BLaER1 treated with 17β-estradiol and CSF1 and Interleukin-3, amounts not matched to agents 10 nM and 100 nM (cell line): ENCODE measurements around the gene ANKIB1.
"Not testable (repeated sequence)": the region's sequence is repeated elsewhere in the genome, so short reads cannot be mapped to it uniquely, and the experiment has no call there.

Source experiments
- H3K27ac ChIP-seq, 11 experiments: shearing (Covaris generic); formaldehyde crosslinking; 2 replicates each; pipeline ENCODE4 v1.8.1; 2022
- H3K27me3 ChIP-seq, 11 experiments: shearing (Covaris generic); formaldehyde crosslinking; 2 replicates each; pipeline ENCODE4 v1.8.1; 2022
- H3K36me3 ChIP-seq, 11 experiments: shearing (Covaris generic); formaldehyde crosslinking; 2 replicates each; pipeline ENCODE4 v1.8.1; 2022
- H3K4me1 ChIP-seq, 10 experiments: shearing (Covaris generic); formaldehyde crosslinking; 2 replicates each; pipeline ENCODE4 v1.8.1; 2022
- H3K4me2 ChIP-seq, 11 experiments: shearing (Covaris generic); formaldehyde crosslinking; 2 replicates each; pipeline ENCODE4 v1.8.1; 2022
- H3K4me3 ChIP-seq, 10 experiments: shearing (Covaris generic); formaldehyde crosslinking; 2 replicates each; pipeline ENCODE4 v1.8.1; 2022
- H3K9ac ChIP-seq, 11 experiments: shearing (Covaris generic); formaldehyde crosslinking; 2 replicates each; pipeline ENCODE4 v1.8.1; 2022
- H3K9me3 ChIP-seq, 11 experiments: shearing (Covaris generic); formaldehyde crosslinking; replicated peaks in 1 of 11; 2 replicates each; pipeline ENCODE4 v1.8.1; 2022
- H4K20me1 ChIP-seq, 11 experiments: shearing (Covaris generic); formaldehyde crosslinking; 2 replicates each; pipeline ENCODE4 v1.8.1; 2022
- Cebpa-rat ChIP-seq, 11 experiments: shearing (Covaris generic); IDR thresholded peaks; 2 replicates each; pipeline ENCODE4 v1.8.1; 2022

The ANKIB1 gene

DNA sequence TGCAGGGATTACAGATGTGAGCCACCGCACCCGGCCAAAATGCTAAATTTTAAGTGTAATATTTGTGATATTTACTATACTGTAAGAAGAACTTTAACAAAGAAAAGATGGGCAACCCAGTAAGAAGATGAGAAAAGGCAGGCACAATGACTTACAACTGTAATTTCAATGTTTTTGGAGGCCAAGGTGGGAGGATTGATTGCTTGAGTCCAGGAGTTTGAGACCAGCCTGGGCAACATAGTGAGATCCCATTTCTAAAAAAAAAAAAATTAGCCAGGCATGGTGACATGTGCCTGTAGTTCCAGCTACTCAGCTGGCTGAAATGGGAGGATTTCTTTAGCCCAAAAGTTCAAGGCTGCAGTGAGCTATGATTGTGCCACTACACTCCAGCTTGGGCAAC, 189.8 kb downstream of the ANKIB1 start:
- H3K27ac ChIP-seq, result no peak overlapping the region
- no peak overlapping the region for H3K9ac ChIP-seq
- no peak overlapping the region for H3K4me3 ChIP-seq
- H3K36me3 ChIP-seq, result no peaks in the 10 kb centered on the region
- no peaks in the 10 kb centered on the region for H3K9me3 ChIP-seq
- no peak for TF ChIP-seq Cebpa-rat (IDR thresholded peaks at IDR 0.05)
- no peaks in the 10 kb centered on the region for H4K20me1 ChIP-seq
- H3K27me3 ChIP-seq, result no peaks in the 10 kb centered on the region
- H3K4me2 ChIP-seq, result no peak overlapping the region
- no peaks in the 10 kb centered on the region; a peak in 1 of 20 replicates for H3K4me1 ChIP-seq

- H3K27ac ChIP-seq, result no peak overlapping the region
- H3K36me3 ChIP-seq, result no peaks in the 10 kb centered on the region
- peaks cover 0 to 1% (median 0%) of the 10 kb centered on the region in 11 experiments; a peak in 3 of 22 replicates for H3K9me3 ChIP-seq
- H3K4me3 ChIP-seq, result no peak overlapping the region
- H3K4me2 ChIP-seq, result no peak overlapping the region
- no peak overlapping the region for H3K9ac ChIP-seq
- no peak for TF ChIP-seq Cebpa-rat (IDR thresholded peaks at IDR 0.05)
- H3K27me3 ChIP-seq, result no peaks in the 10 kb centered on the region
- no peaks in the 10 kb centered on the region for H4K20me1 ChIP-seq
- H3K4me1 ChIP-seq, result no peaks in the 10 kb centered on the region; a peak in 1 of 20 replicates
These were observed 191.1 kb downstream of the ANKIB1 start for GRCh38 chr7:92436612-92437445.

DNA sequence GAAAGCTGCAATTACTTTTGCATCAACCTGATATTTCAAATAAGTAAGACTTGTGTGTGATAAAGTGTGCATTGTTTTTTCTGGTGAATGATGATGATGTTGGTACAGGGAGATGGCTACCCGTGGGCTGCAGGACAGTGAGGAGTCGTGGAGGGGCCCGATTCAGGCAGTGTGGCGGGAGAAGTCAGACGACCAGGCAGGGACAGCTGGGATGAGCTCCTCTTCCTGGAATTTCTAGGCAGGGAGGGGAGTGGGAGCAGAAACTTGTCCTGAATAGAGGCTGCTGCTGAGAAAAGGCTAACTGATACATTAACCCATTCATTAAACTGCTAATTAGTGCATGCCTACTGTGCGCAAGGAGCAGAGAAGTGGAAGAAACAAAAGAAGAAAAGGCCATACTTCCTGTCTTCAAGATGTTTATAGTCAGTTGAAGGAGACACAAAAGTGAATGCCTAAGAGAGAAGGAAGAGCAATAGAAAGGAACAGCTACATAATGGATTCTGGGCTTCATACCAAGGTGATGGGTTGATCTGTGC, 192.2 kb downstream of the ANKIB1 start:
- Histone ChIP-seq H4K20me1 (no peaks in the 10 kb centered on the region), H3K27ac (no peak overlapping the region), H3K9ac (no peak overlapping the region), H3K9me3 (peaks cover 4 to 13% (median 12%) of the 10 kb centered on the region in 11 experiments; a peak in 18 of 22 replicates), H3K27me3 (no peaks in the 10 kb centered on the region), H3K4me1 (no peaks in the 10 kb centered on the region; a peak in 1 of 20 replicates), H3K4me2 (no peak overlapping the region), H3K36me3 (no peaks in the 10 kb centered on the region), H3K4me3 (no peak overlapping the region)
- TF ChIP-seq Cebpa-rat (IDR thresholded peaks at IDR 0.05), result no peak

GRCh38 chr7:92442720-92443119, 196.9 kb downstream of the ANKIB1 start:
- H3K4me3 ChIP-seq, H3K27ac ChIP-seq, H3K36me3 ChIP-seq, H3K9ac ChIP-seq, H3K4me2 ChIP-seq, H4K20me1 ChIP-seq, H3K27me3 ChIP-seq, H3K4me1 ChIP-seq: not testable (repeated sequence)
- peaks cover 4 to 22% (median 15%) of the 10 kb centered on the region in 11 experiments; a peak in 18 of 22 replicates for H3K9me3 ChIP-seq

GRCh38 chr7:92446869-92447344, 201.1 kb downstream of the ANKIB1 start:
- Histone ChIP-seq H3K9ac (peak overlapping the region; percentile 93 to 99 (median 98)), H3K4me2 (peak overlapping the region in 10 of 11 experiments; percentile 14 to 79 (median 62); a peak in 16 of 22 replicates), H3K9me3 (peaks cover 4 to 22% (median 14%) of the 10 kb centered on the region in 11 experiments; a peak in 18 of 22 replicates), H4K20me1 (peaks cover 0 to 4% (median 0%) of the 10 kb centered on the region in 11 experiments; a peak in 2 of 22 replicates), H3K27me3 (no peaks in the 10 kb centered on the region), H3K4me1 (peaks cover 3 to 16% (median 11%) of the 10 kb centered on the region in 10 experiments; a peak in 17 of 20 replicates), H3K4me3 (peak overlapping the region; percentile 85 to 98 (median 95); a peak in 19 of 20 replicates), H3K36me3 (peaks cover 20 to 26% (median 24%) of the 10 kb centered on the region in 11 experiments), H3K27ac (peak overlapping the region; percentile 92 to 99 (median 98); a peak in 21 of 22 replicates)
- no peak for TF ChIP-seq Cebpa-rat (IDR thresholded peaks at IDR 0.05)

GRCh38 chr7:92447345-92448204, 201.8 kb downstream of the ANKIB1 start, which contains the start of gene GATAD1:
TSS of gene GATAD1 (plus strand) at chr7:92447482. CDS start at chr7:92447730, 248 bp downstream.
- TF ChIP-seq Cebpa-rat (IDR thresholded peaks at IDR 0.05), result no peak
- Histone ChIP-seq H3K9me3 (peaks cover under 1 to 15% (median 8%) of the 10 kb centered on the region in 11 experiments; a peak in 18 of 22 replicates), H3K27me3 (no peaks in the 10 kb centered on the region), H3K27ac (peak within 1 kb of the TSS; percentile 92 to 99 (median 98)), H3K4me3 (peak within 1 kb of the TSS; percentile 85 to 98 (median 95)), H4K20me1 (peaks cover 0 to 9% (median 0%) of the 10 kb centered on the region in 11 experiments; a peak in 3 of 22 replicates), H3K4me1 (peaks cover 3 to 16% (median 11%) of the 10 kb centered on the region in 10 experiments; a peak in 17 of 20 replicates), H3K4me2 (peak within 1 kb of the TSS; percentile 64 to 92 (median 75)), H3K9ac (peak within 1 kb of the TSS; percentile 93 to 99 (median 98)), H3K36me3 (peaks cover 27 to 33% (median 30%) of the 10 kb centered on the region in 11 experiments)

GRCh38 chr7:92448205-92448747, 202.5 kb downstream of the ANKIB1 start:
- TF ChIP-seq Cebpa-rat (IDR thresholded peaks at IDR 0.05), result no peak

More at GRCh38 chr7:92448205-92448747, 202.5 kb downstream of the ANKIB1 start:
- H3K9ac ChIP-seq, result peak overlapping the region; percentile 93 to 99 (median 98)
- peaks cover 3 to 16% (median 11%) of the 10 kb centered on the region in 10 experiments; a peak in 17 of 20 replicates for H3K4me1 ChIP-seq
- H3K9me3 ChIP-seq, result peaks cover 0 to 8% (median 2%) of the 10 kb centered on the region in 11 experiments; a peak in 14 of 22 replicates
- H3K4me3 ChIP-seq, result peak overlapping the region; percentile 85 to 98 (median 95)
- peak overlapping the region; percentile 92 to 99 (median 98) for H3K27ac ChIP-seq
- peaks cover 0 to 11% (median 0%) of the 10 kb centered on the region in 11 experiments; a peak in 3 of 22 replicates for H4K20me1 ChIP-seq
- H3K27me3 ChIP-seq, result no peaks in the 10 kb centered on the region
- peak overlapping the region; percentile 64 to 92 (median 75) for H3K4me2 ChIP-seq
- peaks cover 34 to 40% (median 37%) of the 10 kb centered on the region in 11 experiments for H3K36me3 ChIP-seq
